Loucy (cell line): ENCODE data around the gene EFR3B.

Experiments
- CTCF ChIP-seq: fragments of 200-600 bp; sonication (generic); conservative IDR thresholded peaks from 2 replicates; pipeline ENCODE4 v1.5.1; 2014; ENCODE audit warnings: mild to moderate bottlenecking, antibody characterized with exemption, low read length
- EZH2phosphoT487 ChIP-seq: fragments of 200-600 bp; IDR thresholded peaks from 2 replicates; pipeline ENCODE4 v1.6.1; 2018; ENCODE audit warnings: antibody characterized with exemption, mild to moderate bottlenecking, moderate library complexity, borderline replicate concordance

- no peak for TF ChIP-seq CTCF
- TF ChIP-seq EZH2phosphoT487: no peak
Measured at GRCh38 chr2:25036221-25036559, 5.7 kb upstream of the EFR3B start.
